ENCODE results near the gene PERCC1.
"Not testable (repeated sequence)": the region's sequence is repeated elsewhere in the genome, so short reads cannot be mapped to it uniquely, and the experiment has no call there.

The PERCC1 gene

GRCh38 chr16:1435921-1436697 lies 5.2 kb downstream of the PERCC1 start:
- no peak for DNase-seq

DNA sequence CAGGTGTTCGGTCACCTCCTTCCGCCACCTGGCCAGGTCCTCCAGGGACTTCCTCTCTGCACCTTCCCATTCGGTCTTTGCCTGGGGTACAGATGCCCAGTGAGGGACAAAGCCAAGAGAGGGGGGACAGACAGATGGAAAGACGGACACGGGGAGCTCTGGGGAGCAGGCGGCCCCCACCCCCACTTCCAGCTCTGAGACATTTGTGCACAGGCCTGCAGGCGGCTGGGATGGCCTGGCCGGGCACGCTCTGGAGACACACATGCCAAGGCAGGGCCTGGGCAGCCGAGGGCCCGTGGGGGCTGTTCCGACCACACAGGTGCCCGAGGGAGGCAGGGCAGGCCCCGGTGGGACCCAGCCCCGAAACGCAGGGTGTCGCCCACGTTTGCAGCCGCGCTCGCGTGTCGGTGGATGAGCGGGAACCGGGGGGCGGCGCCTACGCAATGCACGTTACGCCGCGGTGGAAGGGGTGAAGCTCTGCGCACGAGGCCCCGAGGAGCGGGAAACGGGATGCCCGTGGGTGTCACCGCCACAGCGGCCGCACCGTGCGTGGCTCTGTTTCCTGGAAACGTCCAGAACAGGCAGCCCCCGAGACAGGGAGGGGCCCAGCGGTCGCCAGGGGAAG lies 6.0 kb downstream of the PERCC1 start:
- no peak for DNase-seq

- peak; percentile 31 for DNase-seq
Measured at GRCh38 chr16:1437606-1438005, 6.7 kb downstream of the PERCC1 start.

DNA sequence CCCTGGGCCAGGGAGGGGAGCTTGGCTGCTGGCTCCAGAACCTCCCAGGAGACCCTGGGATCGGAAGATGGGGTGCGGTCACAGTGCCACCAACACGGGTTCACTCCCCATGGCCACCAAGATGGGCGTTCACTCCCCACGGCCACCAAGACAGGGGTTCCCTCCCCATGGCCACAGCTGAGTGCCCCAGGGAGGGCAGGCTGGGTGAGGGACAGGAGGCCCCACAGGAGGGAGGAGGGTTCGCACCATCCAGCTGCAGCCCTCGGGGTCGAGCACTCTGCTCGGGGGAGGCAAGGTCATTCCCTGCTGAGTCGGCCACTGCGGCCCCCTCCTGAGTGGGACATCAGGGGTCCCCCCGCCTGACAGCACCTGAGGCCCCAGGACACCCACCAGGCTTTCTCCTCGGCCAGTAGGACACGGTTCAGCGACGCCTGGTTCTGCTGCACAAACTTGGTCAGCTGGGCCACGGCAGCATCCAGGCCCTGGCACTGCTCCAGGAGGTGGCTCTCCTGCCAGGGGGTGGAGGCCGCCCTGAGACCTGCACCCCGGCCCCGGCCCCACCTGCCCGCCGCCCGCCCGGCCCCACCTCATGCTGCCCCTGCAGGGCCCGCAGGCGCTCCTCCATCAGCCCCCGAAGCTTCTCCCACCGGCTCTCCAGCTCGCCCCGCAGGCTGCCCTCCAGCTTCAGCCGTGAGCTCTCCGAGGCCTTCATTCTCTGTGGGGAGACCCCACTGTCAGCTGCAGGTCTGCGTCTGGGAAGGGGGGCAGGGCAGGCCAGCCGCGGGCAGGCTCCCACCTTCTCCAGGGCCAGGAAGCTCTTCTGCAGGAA lies 7.6 kb downstream of the PERCC1 start:
- no peak for DNase-seq

- no peak for DNase-seq
Measured at GRCh38 chr16:1439058-1439698, 8.3 kb downstream of the PERCC1 start.

DNA sequence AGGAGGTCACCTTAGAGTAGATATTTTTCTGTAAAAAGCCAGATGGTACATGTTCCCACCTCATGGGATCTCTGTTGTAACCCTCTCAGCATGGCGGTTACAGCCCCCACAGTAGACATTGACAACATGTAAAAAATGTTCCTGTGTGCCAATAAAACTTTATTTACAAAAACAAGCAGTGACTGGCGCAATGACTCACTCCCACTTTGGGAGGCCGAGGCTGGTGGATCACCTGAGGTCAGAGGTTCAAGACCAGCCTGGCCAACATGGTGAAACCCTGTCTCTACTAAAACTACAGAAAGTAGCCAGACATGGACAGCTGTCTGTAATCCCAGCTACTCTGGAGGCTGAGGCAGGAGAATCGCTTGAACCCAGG lies 8.8 kb downstream of the PERCC1 start:
- DNase-seq, result not testable (repeated sequence)

DNA sequence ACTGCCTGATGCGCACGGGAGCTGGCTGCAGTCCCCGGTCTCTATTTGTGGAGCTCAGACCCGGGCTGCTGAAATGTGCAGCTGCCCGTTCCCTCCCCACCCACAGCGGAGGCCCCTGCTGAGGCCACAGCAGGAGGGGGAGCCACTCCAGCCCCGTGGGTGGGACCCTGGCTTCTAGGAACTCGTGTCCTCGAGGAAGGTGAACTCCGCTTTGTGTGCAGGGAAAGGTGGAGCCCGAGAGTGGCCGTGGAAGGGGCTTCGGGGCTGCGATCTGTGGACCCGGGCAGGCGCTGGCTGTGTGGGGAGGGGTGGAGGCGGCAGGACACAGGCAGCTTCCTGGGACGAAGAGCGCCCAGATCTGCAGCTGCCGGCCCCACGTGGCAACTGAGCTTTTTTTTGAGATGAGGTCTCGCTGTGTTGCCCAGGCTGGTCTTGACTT lies 10.5 kb downstream of the PERCC1 start:
- DNase-seq, result no peak

GRCh38 chr16:1442697-1443096 lies 11.8 kb downstream of the PERCC1 start:
- no peak for DNase-seq

GRCh38 chr16:1443403-1443973 lies 12.6 kb downstream of the PERCC1 start:
- no peak for DNase-seq

DNA sequence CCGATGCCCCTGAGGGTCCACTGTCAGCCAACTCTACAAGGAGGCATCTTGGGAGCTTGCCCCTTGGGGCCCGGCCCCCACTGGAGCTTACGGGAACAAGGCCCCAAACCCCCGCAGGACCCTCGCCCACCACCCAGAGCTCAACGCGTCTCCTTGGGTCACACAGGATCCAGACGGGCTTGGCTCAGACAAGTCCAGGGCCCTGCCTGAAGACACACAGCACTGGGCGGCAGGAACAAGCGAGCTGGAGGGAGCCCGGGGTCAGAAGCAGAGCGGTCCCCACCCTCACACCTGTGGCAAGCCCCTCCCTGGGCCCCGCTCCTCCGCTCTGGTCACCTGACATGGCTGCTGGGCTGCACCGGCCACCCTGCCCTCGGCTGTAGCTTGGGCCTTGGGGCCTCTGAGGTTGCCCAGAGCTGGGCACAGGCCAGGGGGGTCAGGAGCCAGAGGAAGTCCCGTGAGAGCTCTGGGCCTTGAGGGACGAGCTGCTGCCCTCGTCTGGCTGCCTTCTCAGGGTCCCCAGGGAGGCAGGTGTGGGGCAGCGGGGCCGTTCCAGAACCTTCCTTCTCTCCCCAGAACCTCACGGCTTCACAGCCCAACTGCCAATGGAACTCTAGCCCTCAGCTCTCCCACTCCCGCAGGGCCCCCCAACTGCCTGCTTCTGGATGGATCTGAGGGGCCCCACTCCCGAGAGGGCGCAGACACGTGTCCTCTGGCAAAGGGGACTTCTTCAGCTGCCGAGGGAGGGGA lies 13.3 kb downstream of the PERCC1 start, which contains the start of gene CCDC154:
Gene CCDC154, minus strand, starts transcription at position 577 of the 750 bp plus-strand sequence. Its CDS starts 234 bp downstream, at position 343.
- no peak for DNase-seq

GRCh38 chr16:1444730-1445517 lies 14.0 kb downstream of the PERCC1 start:
- DNase-seq, result no peak

GRCh38 chr16:1445518-1446203 lies 14.8 kb downstream of the PERCC1 start:
- DNase-seq, result no peak

DNA sequence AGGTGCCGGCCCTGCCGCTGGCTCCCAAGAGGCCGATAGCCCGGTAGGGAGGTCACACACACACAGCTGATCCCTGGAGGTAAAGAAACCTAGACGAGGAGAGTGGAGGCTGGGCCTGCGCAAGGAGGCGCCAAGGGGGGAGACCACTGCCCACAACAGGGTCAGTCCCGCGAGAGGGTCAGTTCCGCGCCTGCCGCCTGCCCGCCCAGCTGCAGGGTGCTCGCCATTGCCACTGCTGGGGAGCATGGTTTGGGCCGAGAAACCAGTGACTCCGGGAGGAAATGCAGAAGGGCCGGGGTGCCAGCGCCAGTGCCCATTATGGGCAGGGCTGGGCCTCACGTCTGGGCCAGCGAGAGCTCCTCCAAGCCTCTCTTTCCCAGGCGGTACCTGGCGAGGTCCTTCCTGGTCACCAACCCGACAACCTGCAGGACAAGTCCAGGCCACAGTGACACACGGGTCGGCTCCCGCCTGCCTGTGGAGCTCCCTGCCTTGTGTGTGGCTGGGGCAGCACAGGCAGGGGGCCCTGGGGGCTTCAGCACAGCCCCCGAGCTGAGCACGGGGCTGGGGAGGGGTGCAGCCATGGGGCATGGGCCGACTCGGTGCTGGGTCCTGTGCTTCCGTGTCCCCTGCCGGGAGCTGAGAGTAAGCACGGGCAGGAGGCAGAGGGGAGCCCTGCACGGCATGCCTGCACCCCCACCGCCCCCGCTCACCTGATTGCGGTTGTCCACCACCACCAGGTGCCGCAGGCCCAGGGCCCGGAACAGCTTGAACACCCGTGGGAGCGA lies 15.6 kb downstream of the PERCC1 start:
- DNase-seq, result no peak

- DNase-seq, result no peak
Measured at GRCh38 chr16:1447965-1448364, 17.1 kb downstream of the PERCC1 start.

- no peak for DNase-seq
Measured at GRCh38 chr16:1448536-1449116, 17.7 kb downstream of the PERCC1 start.

DNA sequence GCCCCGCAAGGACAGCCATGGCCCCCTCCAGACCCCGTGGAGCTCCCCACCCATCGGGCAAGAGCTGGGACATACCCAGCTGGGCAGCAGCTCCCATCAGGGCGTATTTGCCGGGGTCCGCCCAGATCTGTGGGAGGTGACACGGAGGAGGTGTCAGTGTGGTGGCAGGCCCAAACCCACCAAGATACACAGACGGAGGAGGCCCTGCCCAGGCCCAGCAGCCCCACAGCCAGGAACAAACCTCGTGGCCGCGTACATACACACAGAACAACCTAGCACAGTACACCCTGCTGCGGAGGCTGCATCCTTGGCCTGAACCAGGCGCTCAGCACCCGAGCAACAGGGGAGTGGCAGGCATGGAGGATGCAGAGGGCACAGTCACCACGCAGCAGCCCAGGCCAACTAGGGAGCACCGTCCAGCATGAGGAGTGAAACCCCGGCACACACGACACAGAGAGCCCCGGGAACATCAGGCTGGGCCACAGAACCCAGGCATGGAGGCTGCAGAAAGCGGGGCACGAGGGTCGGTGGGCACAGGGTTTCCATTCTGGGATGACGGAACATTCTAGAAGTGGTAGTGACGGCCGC lies 18.4 kb downstream of the PERCC1 start:
- no peak for DNase-seq

DNA sequence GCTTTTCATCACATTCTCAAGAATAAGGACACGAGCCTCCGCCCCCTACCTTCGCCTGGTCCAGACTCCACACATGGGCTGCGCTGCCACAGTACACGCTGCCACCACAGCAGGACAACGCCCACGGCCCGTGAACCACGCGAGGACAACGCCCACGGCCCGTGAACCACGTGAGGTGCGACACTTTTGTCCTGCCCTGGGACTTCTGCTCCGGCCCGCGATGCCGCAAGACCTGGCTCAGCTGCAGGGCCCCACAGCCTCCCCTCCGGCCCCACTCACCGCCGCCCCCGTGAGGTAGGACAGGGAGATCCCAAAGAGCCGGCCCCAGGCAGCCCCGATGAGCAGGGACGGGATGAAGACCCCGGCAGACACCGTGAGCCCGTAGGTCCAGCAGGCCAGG lies 19.3 kb downstream of the PERCC1 start:
- no peak for DNase-seq

- DNase-seq, result no peak
Measured at GRCh38 chr16:1450841-1451240, 20.0 kb downstream of the PERCC1 start.

All from eye (tissue), 1 donor.